OCI-M2 (cell line): Measurements from ENCODE around the gene MRS2.
"Not testable (repeated sequence)": the region's sequence is repeated elsewhere in the genome, so short reads cannot be mapped to it uniquely, and the experiment has no call there.

Experiments used
- DNase-seq: peaks from one replicate; lab custom pipeline; 2025; ENCODE audit not compliant: unreplicated experiment; lab: John Stamatoyannopoulos, UW

MRS2 gene

GRCh38 chr6:24402697-24403500 lies at the start of gene MRS2:
Gene MRS2 (plus strand): TSS chr6:24402936. CDS start chr6:24403047, 111 bp downstream.
- DNase-seq, result peak; percentile 50

- no peak for DNase-seq
These were observed 48.9 kb upstream of the MRS2 start for GRCh38 chr6:24353861-24354260.

GRCh38 chr6:24355393-24355792 lies 47.3 kb upstream of the MRS2 start:
- no peak for DNase-seq

DNA sequence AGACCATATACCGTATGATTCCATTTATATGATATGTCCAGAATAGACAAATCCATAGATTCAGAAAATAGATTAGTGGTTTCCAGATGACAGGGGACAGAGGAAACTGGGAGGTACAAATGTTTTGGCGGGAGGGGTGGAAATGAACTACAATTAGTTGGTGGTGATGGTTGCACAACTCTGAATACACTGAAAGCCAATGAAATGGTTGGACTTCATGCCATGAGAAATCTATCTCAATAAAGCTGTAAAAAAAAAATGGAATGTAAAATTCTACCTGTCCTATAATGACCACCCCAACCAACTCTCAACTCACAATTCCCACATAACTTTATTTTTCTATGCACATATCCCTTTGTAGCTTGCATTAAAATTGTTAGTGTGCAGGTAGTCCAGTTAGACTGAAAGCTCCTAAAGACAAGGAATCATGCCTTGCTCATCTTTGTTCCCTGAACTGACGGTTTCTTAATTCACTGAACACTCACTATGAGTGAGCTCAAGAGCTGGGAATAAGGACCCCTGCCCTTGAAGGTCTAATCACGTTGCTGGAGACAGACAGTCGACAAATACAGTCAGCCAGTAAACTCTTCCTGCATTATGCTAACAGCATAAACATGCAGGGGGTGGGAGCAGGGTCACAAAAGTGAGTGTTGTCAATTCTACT lies 46.3 kb upstream of the MRS2 start:
- no peak for DNase-seq

GRCh38 chr6:24357336-24358218 lies 45.2 kb upstream of the MRS2 start, which contains the start of gene DCDC2:
Gene DCDC2 (minus strand): TSS chr6:24358059. CDS start chr6:24357750, 309 bp downstream.
- DNase-seq, result no peak

- DNase-seq, result no peak
These were observed 44.4 kb upstream of the MRS2 start for GRCh38 chr6:24358219-24358821.

DNA sequence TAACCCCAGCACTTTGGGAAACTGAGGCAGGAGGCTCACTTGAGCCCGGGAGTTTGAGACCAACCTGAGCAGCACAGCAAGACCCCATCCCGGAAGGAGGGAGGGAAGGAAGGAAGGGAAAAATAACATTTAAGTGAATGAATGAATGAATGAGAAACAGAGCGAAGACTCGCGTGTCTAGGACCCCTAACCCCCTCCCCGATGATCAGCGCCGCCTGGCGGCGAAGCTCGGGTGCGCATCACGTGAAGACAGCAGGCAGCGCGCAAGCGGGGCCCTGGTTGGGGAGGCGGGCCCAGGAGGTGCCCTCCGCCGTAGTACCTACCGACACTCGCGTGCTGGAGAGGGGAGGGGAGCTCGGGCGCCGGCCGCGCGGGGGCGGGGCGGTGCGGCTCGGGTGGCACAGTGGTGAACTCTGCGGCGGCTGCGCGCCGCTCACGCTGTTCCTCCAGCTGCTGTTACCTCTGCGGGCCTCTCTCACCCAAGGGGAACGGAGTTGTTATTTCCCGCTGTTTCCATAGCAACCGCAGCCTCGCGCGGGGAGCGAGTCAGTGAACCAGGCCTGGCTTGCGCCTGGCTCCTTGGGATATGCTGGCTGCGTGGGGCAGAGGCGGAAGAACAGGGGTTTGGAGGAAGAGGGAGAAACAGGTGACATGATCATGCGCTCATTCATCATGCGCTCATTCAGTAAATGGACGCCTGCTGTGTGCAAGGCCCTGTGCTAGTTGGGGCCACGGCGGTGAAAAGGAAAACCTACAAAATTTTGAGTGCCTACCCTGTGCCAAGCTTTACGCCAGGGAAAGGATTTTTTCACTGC lies 42.9 kb upstream of the MRS2 start:
- peak; percentile 62 for DNase-seq

- not testable (repeated sequence) for DNase-seq
These were observed 40.4 kb upstream of the MRS2 start for GRCh38 chr6:24362363-24362762.

DNA sequence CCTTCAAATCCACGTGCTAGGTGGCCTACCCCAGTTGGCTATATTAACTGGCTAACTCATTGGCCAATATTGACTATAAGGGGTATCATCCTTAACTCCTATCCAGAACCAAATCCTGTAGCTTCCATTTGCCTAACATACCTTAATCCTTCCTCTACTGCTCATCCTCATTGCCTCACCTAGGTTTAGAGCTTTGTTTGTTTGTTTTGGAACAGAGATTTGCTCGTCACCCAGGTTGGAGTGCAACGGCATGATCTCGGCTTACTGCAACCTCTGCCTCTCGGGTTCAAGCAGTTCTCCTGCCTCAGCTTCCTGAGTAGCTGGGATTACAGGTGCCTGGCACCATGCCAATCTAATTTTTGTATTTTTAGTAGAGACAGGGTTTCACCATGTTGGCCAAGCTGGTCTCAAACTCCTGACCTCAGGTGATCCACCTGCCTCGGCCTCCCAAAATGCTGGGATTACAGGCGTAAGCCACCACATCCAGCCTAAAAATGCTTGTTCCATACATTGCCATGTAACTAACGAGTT lies 37.6 kb upstream of the MRS2 start:
- DNase-seq, result not testable (repeated sequence)

DNA sequence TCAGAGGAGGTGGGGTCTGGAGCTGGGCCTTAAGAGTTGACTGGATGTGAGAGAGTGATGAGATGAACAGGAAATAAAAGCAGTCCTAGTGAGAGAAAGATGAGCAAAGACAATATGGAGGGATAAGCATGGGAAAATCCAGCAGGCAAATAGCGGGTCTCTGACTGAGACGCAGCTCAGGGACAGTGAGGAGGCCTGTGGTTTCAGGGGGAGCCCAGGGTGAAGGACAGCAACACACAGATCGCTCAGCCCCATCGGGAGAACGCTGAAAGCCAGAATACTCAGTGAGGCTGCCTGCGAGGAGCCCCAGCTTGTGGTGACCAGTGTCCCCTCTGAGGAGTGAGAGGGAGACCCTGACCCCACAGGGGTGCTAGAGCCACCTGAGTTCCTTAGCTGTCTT lies 28.1 kb upstream of the MRS2 start:
- no peak for DNase-seq

DNA sequence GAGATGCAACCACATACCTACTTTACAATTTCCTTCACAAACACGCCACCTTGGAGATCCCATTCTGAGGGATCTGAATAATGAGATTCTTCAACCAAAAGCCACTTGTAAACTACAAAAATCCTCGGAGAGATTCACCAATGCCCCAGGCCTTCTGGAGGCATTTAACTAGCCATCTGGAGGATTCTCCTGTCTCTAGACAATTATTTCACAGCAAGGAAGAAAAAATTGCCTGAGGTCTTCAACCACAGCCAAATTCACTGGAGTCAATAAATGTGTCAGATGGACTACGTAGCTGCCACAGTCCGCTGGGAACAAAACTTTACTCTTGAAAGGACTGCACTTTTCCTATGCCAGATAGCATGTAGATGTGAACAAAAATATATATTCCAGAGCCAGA lies 25.9 kb upstream of the MRS2 start:
- DNase-seq, result no peak

DNA sequence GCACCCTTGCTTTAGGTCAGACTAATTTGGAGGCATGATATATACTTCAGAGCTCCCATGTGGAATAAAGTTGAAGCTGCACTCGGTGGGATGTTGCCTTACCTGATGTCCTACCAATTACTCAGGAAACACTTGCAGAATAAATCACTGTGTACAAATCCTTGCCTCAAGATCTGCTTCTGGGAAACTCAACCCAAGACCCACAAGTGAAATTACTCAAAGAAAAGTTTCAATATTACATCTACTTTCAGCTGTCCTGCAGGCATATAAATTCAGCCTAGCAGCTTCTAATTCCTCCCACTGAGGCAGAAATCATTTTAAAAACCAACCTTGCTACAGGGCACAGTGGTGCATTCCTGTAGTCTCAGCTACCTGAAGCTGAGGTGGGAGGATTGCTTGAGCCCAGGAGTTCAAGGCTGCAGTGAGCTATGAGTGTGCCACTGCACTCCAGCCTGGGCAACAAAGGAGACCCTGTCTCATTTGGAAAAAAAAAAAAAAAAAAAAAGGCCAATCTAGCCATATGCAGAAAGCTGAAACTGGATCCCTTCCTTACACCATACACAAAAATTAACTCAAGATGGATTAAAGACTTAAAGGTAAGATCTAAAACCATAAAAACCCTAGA lies 24.2 kb upstream of the MRS2 start:
- DNase-seq, result no peak

GRCh38 chr6:24381476-24382219 lies 21.1 kb upstream of the MRS2 start:
- DNase-seq, result no peak

DNA sequence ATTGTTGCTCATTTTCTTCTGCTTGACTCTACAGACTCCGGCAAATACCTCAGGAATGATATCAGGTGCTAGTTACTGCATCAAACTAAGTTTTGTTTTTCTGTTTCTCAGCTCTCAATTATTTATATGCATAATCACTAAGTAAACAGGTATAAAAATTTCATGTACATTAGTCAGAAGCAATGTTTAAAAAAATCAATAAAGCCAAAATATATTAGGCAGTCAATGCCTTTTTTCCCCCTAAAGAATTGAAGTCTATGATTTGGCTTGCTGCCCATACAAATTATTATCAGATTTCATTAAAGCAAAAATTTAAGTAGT lies 20.6 kb upstream of the MRS2 start:
- no peak for DNase-seq

GRCh38 chr6:24382891-24383494 lies 19.7 kb upstream of the MRS2 start:
- DNase-seq, result not testable (repeated sequence)

- DNase-seq, result not testable (repeated sequence)
These were observed 18.2 kb upstream of the MRS2 start for GRCh38 chr6:24384369-24385130.

DNA sequence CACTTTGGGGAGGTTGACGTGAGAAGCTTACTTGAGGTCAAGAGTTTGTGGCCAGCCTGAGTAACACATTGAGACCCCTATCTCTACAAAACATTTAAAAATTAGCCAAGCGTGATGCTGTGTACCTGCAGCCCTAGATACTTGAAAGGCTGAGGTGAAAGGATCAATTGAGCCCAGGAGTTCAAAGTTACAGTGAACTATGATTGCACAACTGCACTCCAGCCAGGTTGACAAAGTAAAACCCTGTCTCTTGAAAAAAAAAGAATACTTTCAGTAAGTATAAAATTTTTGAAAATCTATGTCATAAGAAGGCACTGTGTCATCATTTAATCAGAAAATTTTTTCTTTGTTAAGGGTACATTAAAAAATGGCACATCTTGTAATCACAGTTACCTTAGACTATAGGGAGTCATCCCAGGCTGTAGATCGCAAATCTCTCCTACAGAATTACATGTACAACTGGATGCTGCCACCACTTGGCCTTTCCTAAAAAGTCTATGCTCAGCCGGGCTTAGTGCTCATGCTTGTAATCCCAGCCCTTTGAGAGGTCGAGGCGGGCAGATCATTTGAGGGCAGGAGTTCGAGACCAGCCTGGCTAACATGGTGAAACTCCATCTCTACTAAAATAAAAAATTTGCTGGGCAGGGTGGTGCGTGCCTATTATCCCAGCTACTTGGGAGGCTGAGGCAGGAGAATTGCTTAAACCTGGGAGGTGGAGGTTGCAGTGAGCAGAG lies 17.0 kb upstream of the MRS2 start:
- no peak for DNase-seq
